ENCODE data around the gene MEIOSIN. TPM values are rescaled to one million over a fixed set of nuclear protein-coding genes. Genes with fewer than 3 reads are reported as not detected.
"Not testable (repeated sequence)": the region's sequence is repeated elsewhere in the genome, so short reads cannot be mapped to it uniquely, and the experiment has no call there.

Gene MEIOSIN, protein sequence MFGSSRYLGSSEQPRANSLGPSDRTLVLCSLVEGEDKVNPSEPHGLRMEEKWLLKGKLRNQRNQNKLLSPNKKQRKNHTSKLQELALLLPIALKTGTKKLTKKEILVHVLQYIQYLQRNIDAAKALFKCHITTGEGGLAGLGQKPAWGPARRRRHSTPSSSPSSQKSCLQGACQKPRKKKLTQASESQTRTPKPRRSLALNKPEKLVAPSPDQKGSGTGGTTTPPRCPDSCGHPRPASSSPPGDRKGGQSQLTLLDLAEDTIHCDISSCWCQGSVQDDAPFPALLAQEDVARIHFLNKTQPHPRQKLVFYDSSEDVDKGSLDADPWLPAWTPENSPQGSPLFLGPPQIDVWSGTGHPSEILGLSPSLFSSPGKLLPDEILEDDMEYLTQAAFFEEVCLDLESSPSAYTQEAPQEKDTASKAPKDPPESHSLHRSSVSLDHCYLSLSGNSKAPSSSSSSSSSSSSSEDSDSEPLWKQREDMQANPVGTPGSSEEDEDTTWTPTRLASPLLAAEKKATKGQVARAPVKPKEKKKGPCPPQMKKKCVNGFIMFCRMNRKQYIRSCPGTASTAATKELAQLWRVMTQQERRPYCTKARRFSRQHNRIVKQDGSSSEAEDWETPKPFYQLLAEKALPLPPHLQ
- polyA plus RNA-seq, result not detected

DNA sequence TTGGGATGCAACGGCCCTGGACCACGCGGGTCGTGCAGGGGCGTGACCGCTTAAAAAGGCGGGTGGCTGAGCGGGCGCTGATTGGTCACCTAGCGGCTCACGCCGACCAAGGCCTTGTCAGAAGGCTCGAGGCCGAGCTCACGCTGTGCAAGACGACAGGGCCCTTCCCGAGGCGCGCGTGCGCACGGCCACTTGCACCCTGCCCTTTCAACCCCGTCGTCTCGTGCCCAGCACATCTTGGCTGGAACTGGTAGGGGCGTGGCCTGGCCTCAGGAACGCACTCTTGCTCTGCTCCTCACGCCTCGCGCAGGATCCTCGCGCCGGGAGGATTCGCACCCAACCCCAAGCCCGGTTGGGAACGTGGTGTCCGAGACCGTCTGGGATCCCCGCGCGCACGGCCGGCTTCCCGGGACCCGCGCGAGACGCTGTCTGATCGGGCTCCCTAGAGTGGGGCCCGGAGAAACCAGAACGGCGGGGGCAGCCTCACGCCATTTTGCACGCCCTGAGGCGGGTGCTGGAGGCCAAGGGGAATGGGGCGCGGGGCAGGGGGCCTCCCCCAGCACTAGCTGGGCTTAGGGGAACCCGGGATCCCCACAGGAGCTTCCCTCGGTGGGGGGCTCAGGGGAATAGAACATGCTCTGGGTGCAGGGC, at the start of gene MEIOSIN:
MEIOSIN (plus strand) TSS at position 280 of the 651 bp plus-strand sequence. CDS start 1,938 bp downstream, outside the sequence.
- Histone ChIP-seq H3K36me3 (ENCODE audit: control insufficient read depth in 2 of 2, insufficient read depth in 2 of 2, low read length in 1 of 2) (no peaks in the 10 kb centered on the region), H3K27me3 (ENCODE audit: control insufficient read depth in 1 of 2, insufficient read depth in 2 of 2, low read length in 2 of 2) (no peaks in the 10 kb centered on the region), H3K9me3 (ENCODE audit: control insufficient read depth in 2 of 2, insufficient read depth in 1 of 2, low read depth in 1 of 2, low read length in 1 of 2) (no peaks in the 10 kb centered on the region), H3K4me3 (ENCODE audit: low read depth in 1 of 2, low read length in 2 of 2) (no peak within 1 kb of the TSS), H3K4me1 (ENCODE audit: control insufficient read depth in 2 of 2, insufficient read depth in 2 of 2, low read length in 1 of 2) (no peaks in the 10 kb centered on the region), H3K27ac (ENCODE audit: low read depth in 2 of 2, low read length in 1 of 2) (no peak within 1 kb of the TSS)
- WGBS, 2 donors, result 91 to 92% methylated on average over 59 of the region's 59 CpGs

DNA sequence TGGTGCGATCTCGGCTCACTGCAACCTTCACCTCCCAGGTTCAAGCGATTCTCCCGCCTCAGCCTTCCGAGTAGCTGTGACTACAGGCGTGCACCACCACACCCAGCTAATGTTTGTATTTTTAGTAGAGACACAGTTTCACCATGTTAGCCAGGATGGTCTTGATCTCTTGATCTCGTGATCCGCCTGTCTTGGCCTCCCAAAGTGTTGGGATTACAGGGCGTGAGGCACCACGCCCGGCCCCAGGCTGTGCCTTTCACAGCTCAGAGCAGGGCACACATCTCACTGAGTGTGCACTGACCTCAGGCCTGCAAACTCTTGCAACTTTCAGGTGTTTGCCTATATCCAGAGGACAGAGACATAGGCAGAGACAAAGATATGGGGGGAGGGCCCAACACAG, 48.2 kb upstream of the MEIOSIN start:
- not testable (repeated sequence) for H3K4me3 ChIP-seq (ENCODE audit: low read depth in 1 of 2, low read length in 2 of 2); H3K27me3 ChIP-seq (ENCODE audit: control insufficient read depth in 1 of 2, insufficient read depth in 2 of 2, low read length in 2 of 2); H3K4me1 ChIP-seq (ENCODE audit: control insufficient read depth in 2 of 2, insufficient read depth in 2 of 2, low read length in 1 of 2); H3K27ac ChIP-seq (ENCODE audit: low read depth in 2 of 2, low read length in 1 of 2); H3K9me3 ChIP-seq (ENCODE audit: control insufficient read depth in 2 of 2, insufficient read depth in 1 of 2, low read depth in 1 of 2, low read length in 1 of 2)
- H3K36me3 ChIP-seq (ENCODE audit: control insufficient read depth in 2 of 2, insufficient read depth in 2 of 2, low read length in 1 of 2), result peaks cover 8 to 27% of the 10 kb centered on the region in 2 donors
- WGBS, 2 donors, result 66 to 77% methylated on average over 9 to 11 of the region's 11 CpGs

DNA sequence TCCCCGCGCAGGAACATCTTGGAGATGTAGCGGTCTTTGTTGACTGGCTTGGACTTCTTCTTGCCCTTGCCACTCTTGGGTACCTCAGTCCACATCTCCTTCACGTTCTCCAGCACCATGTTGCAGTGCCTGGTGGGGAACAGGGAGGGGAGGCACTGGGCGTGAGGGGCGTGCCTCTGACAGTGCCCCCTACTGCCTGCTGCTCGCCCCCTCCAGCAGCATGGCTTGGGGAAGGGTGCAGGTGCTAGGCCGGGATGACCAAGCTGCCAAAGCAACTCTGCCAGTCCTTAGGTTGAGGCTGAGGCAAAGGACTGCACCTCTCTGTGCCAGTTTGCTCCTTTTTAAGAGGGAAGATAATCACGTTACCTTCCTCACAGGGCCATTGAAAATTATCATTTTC, 45.6 kb upstream of the MEIOSIN start:
- Histone ChIP-seq H3K27ac (ENCODE audit: low read depth in 2 of 2, low read length in 1 of 2) (no peak overlapping the region), H3K36me3 (ENCODE audit: control insufficient read depth in 2 of 2, insufficient read depth in 2 of 2, low read length in 1 of 2) (peaks cover 8 to 27% of the 10 kb centered on the region in 2 donors), H3K27me3 (ENCODE audit: control insufficient read depth in 1 of 2, insufficient read depth in 2 of 2, low read length in 2 of 2) (no peaks in the 10 kb centered on the region), H3K4me1 (ENCODE audit: control insufficient read depth in 2 of 2, insufficient read depth in 2 of 2, low read length in 1 of 2) (no peaks in the 10 kb centered on the region), H3K9me3 (ENCODE audit: control insufficient read depth in 2 of 2, insufficient read depth in 1 of 2, low read depth in 1 of 2, low read length in 1 of 2) (no peaks in the 10 kb centered on the region), H3K4me3 (ENCODE audit: low read depth in 1 of 2, low read length in 2 of 2) (no peak overlapping the region)
- 90% methylated on average over 9 of the region's 9 CpGs for WGBS, 2 donors

DNA sequence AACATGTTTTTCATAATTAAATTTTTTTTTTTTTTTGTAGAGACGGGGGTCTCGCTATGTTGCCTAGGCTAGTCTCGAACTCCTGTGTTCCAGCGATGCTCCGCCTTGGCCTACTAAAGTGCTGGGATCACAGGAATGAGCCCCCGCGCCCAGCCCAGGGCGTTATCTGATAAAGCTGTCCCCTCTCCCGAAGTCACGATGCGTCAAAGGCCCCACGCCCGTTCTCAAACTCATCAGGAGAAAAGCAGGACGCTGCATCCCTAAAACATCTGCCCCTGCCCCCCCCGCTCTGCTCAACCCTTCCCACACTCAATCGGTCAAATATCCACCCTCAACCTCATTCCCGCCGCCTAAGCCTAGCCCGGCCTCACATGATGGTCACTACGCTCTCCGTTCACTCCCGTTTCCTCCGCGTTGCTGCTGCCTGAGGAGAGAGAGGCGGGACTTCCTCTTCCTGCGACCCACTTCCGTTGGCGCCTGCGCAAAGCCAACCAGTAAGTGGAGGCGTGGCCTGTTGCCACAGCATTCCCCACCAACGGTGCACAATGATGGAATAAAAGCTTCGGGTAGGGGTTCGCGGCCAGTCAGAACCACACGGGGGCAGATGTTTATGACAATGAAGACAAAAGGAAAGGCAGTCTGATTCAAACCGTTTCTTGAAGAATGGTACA, 41.6 kb upstream of the MEIOSIN start, which contains the start of gene SNRPD2:
SNRPD2 (minus strand) TSS at position 438 of the 671 bp plus-strand sequence; CDS start at position 373, 65 bp downstream.
- Histone ChIP-seq H3K9me3 (ENCODE audit: control insufficient read depth in 2 of 2, insufficient read depth in 1 of 2, low read depth in 1 of 2, low read length in 1 of 2) (no peaks in the 10 kb centered on the region), H3K27me3 (ENCODE audit: control insufficient read depth in 1 of 2, insufficient read depth in 2 of 2, low read length in 2 of 2) (no peaks in the 10 kb centered on the region), H3K36me3 (ENCODE audit: control insufficient read depth in 2 of 2, insufficient read depth in 2 of 2, low read length in 1 of 2) (peaks cover 5 to 23% of the 10 kb centered on the region in 2 donors), H3K4me3 (ENCODE audit: low read depth in 1 of 2, low read length in 2 of 2) (peak within 1 kb of the TSS; percentile 73 to 79), H3K4me1 (ENCODE audit: control insufficient read depth in 2 of 2, insufficient read depth in 2 of 2, low read length in 1 of 2) (peaks cover 0 to 3% of the 10 kb centered on the region in 2 donors), H3K27ac (ENCODE audit: low read depth in 2 of 2, low read length in 1 of 2) (peak within 1 kb of the TSS; percentile 91 to 97)
- 0 to 1% methylated on average over 36 of the region's 36 CpGs for WGBS, 2 donors

DNA sequence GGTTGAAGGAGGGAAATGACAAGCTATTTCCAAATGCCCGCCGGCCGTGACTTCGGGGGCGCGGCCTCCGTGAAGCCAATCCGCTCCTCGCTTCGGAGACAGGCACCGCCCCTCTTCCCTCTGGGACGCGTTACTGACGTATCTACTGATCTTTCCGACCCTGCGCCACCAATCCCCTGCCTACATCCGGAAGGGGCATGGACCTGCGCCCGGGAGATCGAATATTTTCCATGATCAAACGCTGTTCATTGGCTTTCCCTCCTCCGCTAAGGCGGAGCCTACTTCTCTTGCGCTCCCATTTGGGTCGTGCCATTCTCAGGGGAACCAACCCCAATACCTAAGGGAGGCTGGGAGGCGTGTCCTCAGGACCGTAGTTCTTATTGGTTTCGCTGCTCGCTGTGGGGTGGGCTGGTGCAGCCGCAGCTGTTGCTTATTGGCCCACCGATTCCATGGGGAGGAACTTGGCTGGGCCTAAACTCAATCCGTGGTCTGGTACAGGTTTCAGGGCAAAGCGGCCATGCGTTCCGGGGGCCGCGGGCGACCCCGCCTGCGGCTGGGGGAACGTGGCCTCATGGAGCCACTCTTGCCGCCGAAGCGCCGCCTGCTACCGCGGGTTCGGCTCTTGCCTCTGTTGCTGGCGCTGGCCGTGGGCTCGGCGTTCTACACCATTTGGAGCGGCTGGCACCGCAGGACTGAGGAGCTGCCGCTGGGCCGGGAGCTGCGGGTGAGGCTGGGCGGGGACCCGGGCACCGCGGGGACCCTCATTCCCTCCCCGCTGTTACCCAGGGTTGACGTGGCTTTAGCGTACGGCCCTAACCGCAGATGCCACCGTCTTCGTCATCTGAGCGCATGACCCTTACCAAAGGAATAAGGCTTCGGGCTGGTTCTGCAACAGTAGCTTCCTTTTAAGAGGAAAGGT, 40.8 kb upstream of the MEIOSIN start, which contains the start of gene QPCTL:
QPCTL (plus strand) TSS at position 480 of the 919 bp plus-strand sequence; CDS start at position 518, 38 bp downstream.
- WGBS, 2 donors, result 0% methylated on average over 70 of the region's 70 CpGs
- Histone ChIP-seq H3K27me3 (ENCODE audit: control insufficient read depth in 1 of 2, insufficient read depth in 2 of 2, low read length in 2 of 2) (no peaks in the 10 kb centered on the region), H3K4me1 (ENCODE audit: control insufficient read depth in 2 of 2, insufficient read depth in 2 of 2, low read length in 1 of 2) (peaks cover 0 to 3% of the 10 kb centered on the region in 2 donors), H3K9me3 (ENCODE audit: control insufficient read depth in 2 of 2, insufficient read depth in 1 of 2, low read depth in 1 of 2, low read length in 1 of 2) (no peaks in the 10 kb centered on the region), H3K36me3 (ENCODE audit: control insufficient read depth in 2 of 2, insufficient read depth in 2 of 2, low read length in 1 of 2) (peaks cover 5 to 17% of the 10 kb centered on the region in 2 donors), H3K4me3 (ENCODE audit: low read depth in 1 of 2, low read length in 2 of 2) (peak within 1 kb of the TSS; percentile 73 to 79), H3K27ac (ENCODE audit: low read depth in 2 of 2, low read length in 1 of 2) (peak within 1 kb of the TSS; percentile 91 to 97)

DNA sequence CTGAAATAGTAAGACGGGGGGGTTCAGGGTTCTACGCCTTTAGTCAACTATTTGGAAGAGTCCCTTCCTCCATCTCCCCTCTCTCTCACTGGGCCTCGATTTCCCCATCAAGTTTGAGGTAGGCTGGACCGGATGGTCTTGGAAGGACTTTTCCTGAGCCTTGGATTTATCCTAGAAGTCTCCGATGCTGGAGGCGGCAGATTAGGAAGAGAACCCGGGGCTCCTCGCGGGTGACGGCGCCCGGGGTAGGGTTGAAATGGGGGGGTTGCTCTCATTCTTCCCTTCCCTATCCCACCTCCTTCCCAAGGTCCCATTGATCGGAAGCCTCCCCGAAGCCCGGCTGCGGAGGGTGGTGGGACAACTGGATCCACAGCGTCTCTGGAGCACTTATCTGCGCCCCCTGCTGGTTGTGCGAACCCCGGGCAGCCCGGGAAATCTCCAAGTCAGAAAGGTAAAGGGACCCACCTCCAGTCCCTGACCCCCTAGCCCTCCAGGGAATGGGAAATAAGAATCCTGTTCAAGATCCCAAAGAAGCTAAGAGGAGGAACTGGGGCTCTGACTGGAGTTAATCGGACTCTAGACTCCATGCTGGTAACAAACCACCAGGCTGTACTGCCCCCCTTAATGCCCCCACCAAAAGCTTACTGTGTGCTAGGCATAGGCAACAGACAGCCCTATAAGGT, 40.0 kb upstream of the MEIOSIN start:
- Histone ChIP-seq H3K4me1 (ENCODE audit: control insufficient read depth in 2 of 2, insufficient read depth in 2 of 2, low read length in 1 of 2) (peaks cover 0 to 3% of the 10 kb centered on the region in 2 donors), H3K9me3 (ENCODE audit: control insufficient read depth in 2 of 2, insufficient read depth in 1 of 2, low read depth in 1 of 2, low read length in 1 of 2) (no peaks in the 10 kb centered on the region), H3K36me3 (ENCODE audit: control insufficient read depth in 2 of 2, insufficient read depth in 2 of 2, low read length in 1 of 2) (peaks cover 3 to 9% of the 10 kb centered on the region in 2 donors)

DNA sequence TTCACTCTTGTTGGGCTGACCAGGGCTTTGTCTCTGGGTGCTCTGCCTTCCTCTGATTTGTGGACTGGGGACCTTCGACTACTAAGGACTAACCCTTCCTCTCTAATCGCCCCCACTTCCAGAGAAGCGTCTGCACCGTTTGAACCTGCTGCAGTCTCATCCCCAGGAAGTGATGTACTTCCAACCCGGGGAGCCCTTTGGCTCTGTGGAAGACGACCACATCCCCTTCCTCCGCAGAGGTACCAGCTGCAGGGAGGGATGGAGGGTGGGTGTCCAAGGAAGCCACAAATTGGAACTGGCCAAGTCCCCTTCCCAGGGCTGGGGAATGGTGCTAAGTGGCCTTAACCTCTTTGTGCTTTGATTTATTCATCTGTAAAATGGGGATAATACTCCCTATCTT, 31.6 kb upstream of the MEIOSIN start:
- no peaks in the 10 kb centered on the region for H3K4me1 ChIP-seq (ENCODE audit: control insufficient read depth in 2 of 2, insufficient read depth in 2 of 2, low read length in 1 of 2)
- H3K36me3 ChIP-seq (ENCODE audit: control insufficient read depth in 2 of 2, insufficient read depth in 2 of 2, low read length in 1 of 2), result peaks cover 0 to 7% of the 10 kb centered on the region in 2 donors
- H3K27me3 ChIP-seq (ENCODE audit: control insufficient read depth in 1 of 2, insufficient read depth in 2 of 2, low read length in 2 of 2), result no peaks in the 10 kb centered on the region
- H3K4me3 ChIP-seq (ENCODE audit: low read depth in 1 of 2, low read length in 2 of 2), result no peak overlapping the region
- 77% methylated on average over 7 of the region's 7 CpGs for WGBS, 2 donors
- peaks cover 0 to 3% of the 10 kb centered on the region in 2 donors for H3K9me3 ChIP-seq (ENCODE audit: control insufficient read depth in 2 of 2, insufficient read depth in 1 of 2, low read depth in 1 of 2, low read length in 1 of 2)
- H3K27ac ChIP-seq (ENCODE audit: low read depth in 2 of 2, low read length in 1 of 2), result no peak overlapping the region

More for the DNA sequence above, 40.0 kb upstream of the MEIOSIN start:
- Histone ChIP-seq H3K27ac (ENCODE audit: low read depth in 2 of 2, low read length in 1 of 2) (peak overlapping the region; percentile 91 to 97), H3K27me3 (ENCODE audit: control insufficient read depth in 1 of 2, insufficient read depth in 2 of 2, low read length in 2 of 2) (no peaks in the 10 kb centered on the region), H3K4me3 (ENCODE audit: low read depth in 1 of 2, low read length in 2 of 2) (peak overlapping the region; percentile 73 to 79)
- WGBS, 2 donors, result 1% methylated on average over 22 of the region's 22 CpGs

DNA sequence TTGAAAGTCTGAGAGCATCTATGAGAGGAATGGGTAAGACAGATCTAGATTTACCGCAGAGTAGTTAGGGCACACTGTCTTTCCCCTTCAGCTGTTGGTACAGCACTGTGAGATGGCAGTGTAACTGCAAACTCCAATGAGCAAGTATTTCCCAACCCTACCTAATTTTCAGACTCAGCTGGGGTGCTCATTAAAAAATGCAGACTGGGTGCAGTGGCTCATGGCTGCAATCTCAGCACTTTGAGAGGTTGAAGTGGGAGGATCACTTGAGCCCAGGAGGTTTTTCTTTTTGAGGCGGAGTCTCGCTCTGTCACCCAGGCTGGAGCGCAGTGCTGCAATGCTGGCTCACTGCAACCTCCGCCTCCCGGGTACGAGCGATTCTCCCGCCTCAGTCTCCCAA, 28.1 kb upstream of the MEIOSIN start:
- Histone ChIP-seq H3K4me3 (ENCODE audit: low read depth in 1 of 2, low read length in 2 of 2) (no peak overlapping the region), H3K9me3 (ENCODE audit: control insufficient read depth in 2 of 2, insufficient read depth in 1 of 2, low read depth in 1 of 2, low read length in 1 of 2) (peaks cover 0 to 3% of the 10 kb centered on the region in 2 donors), H3K4me1 (ENCODE audit: control insufficient read depth in 2 of 2, insufficient read depth in 2 of 2, low read length in 1 of 2) (no peaks in the 10 kb centered on the region), H3K27me3 (ENCODE audit: control insufficient read depth in 1 of 2, insufficient read depth in 2 of 2, low read length in 2 of 2) (no peaks in the 10 kb centered on the region), H3K36me3 (ENCODE audit: control insufficient read depth in 2 of 2, insufficient read depth in 2 of 2, low read length in 1 of 2) (peaks cover 0 to 4% of the 10 kb centered on the region in 2 donors), H3K27ac (ENCODE audit: low read depth in 2 of 2, low read length in 1 of 2) (no peak overlapping the region)
- WGBS, 2 donors, result 96 to 97% methylated on average over 9 of the region's 9 CpGs

Measured in esophagus (tissue), 2 donors.